Activated CD4-positive, alpha-beta memory T cell treated with anti-CD3 and anti-CD28 coated beads for 36 hours (primary cell): Measurements from ENCODE around the gene OR6C65. TPM values are rescaled to one million over a fixed set of nuclear protein-coding genes. Genes with fewer than 3 reads are reported as not detected.
"Not testable (repeated sequence)": the region's sequence is repeated elsewhere in the genome, so short reads cannot be mapped to it uniquely, and the experiment has no call there.

Source experiments
- CTCF ChIA-PET: fragments of 350-600 bp; sonication (Branson Sonifier 250); formaldehyde crosslinking; loops from one replicate; lab custom pipeline; 2021; ENCODE audit warnings: antibody characterized with exemption, inconsistent platforms; lab: Charles Lee
- POLR2A ChIA-PET: fragments of 350-600 bp; sonication (Branson Sonifier 250); formaldehyde crosslinking; loops from one replicate; lab custom pipeline; 2021; ENCODE audit warnings: antibody characterized with exemption; lab: Charles Lee
- DNase-seq: peaks from one replicate; pipeline ENCODE4 v3.0.0-alpha.2; 2020
- H3K27ac Mint-ChIP-seq: one replicate; pipeline ENCODE4 v1.8.0; 2021; ENCODE audit warnings: mixed read lengths
- H3K27me3 Mint-ChIP-seq: one replicate; pipeline ENCODE4 v1.8.0; 2021; ENCODE audit warnings: mixed read lengths
- H3K36me3 Mint-ChIP-seq: one replicate; pipeline ENCODE4 v1.8.0; 2021; ENCODE audit warnings: mixed read lengths
- H3K4me1 Mint-ChIP-seq: one replicate; pipeline ENCODE4 v1.8.0; 2021; ENCODE audit warnings: low read depth, mixed read lengths
- H3K4me3 Mint-ChIP-seq: one replicate; pipeline ENCODE4 v1.8.0; 2021; ENCODE audit warnings: mild to moderate bottlenecking, mixed read lengths
- H3K9me3 Mint-ChIP-seq: one replicate; pipeline ENCODE4 v1.8.0; 2021; ENCODE audit warnings: mixed read lengths
- intact Hi-C: fragments of 100-400 bp; cut with micrococcal nuclease; formaldehyde crosslinking; loops from one replicate; pipeline ENCODE4 v1.15.1; 2023
- total RNA-seq, 2 experiments: library from RNA; stranded (reverse); gene quantifications; one replicate each; pipeline ENCODE4 v1.2.3, GENCODE V29; 2021

OR6C65 gene
- total RNA-seq, 2 experiments from 2014 or later = not detected

DNA sequence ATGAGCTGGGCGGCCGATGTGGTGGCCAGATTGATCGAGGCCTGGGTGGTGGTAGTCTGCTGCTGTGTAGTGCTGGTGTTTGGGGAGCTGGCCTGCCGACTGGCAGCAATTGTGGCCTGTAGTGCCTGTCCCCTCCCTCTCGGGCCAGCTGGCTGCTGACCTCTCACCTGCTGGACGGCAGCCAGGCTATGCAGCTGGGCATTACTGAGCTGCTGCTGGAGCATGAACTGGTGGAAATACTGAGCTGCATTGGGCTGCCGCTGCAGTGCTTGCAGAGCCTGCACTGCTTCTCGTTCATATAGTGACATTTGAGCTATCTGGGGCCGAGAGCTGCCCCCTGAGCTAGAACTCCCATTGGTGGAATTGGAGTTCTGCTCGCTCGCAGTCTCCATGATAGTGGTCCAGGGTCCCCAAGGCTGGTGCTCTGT is 14.1 kb downstream of the OR6C65 start:
- H3K27ac Mint-ChIP-seq, H3K4me1 Mint-ChIP-seq, intact Hi-C loops, POLR2A ChIA-PET, CTCF ChIA-PET, H3K36me3 Mint-ChIP-seq, H3K9me3 Mint-ChIP-seq, DNase-seq, H3K4me3 Mint-ChIP-seq: not testable (repeated sequence)
- H3K27me3 Mint-ChIP-seq = peaks cover 37% of the 10 kb centered on the region

DNA sequence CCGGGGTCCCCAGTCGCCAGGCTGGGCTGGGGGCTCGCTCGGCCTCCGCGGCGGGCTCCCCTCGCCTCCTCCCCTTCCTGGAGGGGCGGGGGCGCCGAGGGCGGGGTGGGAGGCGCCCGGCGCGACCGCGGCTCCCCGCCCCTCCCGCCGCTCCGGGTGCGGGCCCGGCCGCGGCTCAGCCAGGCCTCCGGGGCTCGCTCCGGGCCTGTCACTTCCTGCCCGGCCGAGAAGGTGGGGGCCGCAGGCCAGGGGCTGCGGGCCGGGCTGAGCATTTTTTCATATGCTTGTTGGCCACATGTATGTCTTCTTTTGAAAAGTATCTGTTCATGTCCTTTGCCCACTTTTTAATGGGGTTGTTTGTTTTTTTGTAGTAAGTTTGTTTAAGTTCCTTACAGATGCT is 14.6 kb downstream of the OR6C65 start:
- H3K9me3 Mint-ChIP-seq, H3K4me1 Mint-ChIP-seq, H3K27ac Mint-ChIP-seq, H3K36me3 Mint-ChIP-seq, DNase-seq, intact Hi-C loops, H3K4me3 Mint-ChIP-seq, CTCF ChIA-PET, POLR2A ChIA-PET: not testable (repeated sequence)
- H3K27me3 Mint-ChIP-seq = peaks cover 38% of the 10 kb centered on the region

GRCh38 chr12:55416961-55417360 is 16.6 kb downstream of the OR6C65 start:
- ChIA-PET CTCF (no interaction called here), POLR2A (no interaction called here)
- no peaks in the 10 kb centered on the region for H3K9me3 Mint-ChIP-seq
- peaks cover 7% of the 10 kb centered on the region for H3K4me1 Mint-ChIP-seq
- intact Hi-C loops = no loop called here
- peaks cover 41% of the 10 kb centered on the region for H3K27me3 Mint-ChIP-seq
- no peak overlapping the region for H3K4me3 Mint-ChIP-seq
- no peak for DNase-seq
- no peak overlapping the region for H3K27ac Mint-ChIP-seq
- no peaks in the 10 kb centered on the region for H3K36me3 Mint-ChIP-seq

DNA sequence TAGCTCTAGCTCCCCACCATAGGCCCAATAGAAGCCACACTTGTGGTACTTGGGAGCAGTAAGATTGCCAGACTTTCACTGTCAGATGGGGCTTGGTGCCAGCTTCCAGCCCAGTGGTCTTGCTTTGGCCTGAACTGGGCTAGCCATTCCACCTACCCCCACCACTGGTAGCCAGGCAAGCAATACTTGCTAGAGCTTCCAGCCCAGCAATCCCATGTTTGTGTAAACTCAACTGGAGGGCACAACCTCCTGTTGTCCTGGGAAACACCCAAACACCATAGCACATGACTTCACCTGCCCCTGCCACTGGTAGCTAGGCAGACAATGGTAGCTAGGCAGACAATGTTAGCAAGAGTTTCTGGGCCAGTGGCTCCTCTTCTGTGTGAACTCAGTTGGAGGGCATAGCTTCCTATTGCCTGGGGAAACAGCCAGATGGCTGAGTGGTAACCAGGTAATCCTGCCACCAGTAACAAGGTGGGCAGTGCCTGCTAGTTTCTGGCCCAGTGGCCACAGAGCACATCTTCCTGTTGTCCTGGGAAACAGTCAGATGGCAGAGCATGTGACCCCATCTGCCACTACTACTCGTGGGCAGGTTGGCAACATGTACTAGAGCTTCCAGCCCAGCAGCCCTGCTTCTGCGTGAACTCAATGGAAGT is 20.1 kb downstream of the OR6C65 start:
- Mint-ChIP-seq H3K4me1 (peaks cover 2% of the 10 kb centered on the region), H3K27me3 (peaks cover 32% of the 10 kb centered on the region), H3K4me3 (no peak overlapping the region), H3K9me3 (no peaks in the 10 kb centered on the region), H3K36me3 (no peaks in the 10 kb centered on the region), H3K27ac (no peak overlapping the region)
- DNase-seq = no peak
- intact Hi-C loops = no loop called here
- POLR2A ChIA-PET = no interaction called here
- CTCF ChIA-PET = interaction anchor here (0.6 kb wide), 1 partner anchor 8 kb away, joined by 3 read pairs; no protein-coding TSS in a partner anchor

GRCh38 chr12:55425954-55426353 is 25.6 kb downstream of the OR6C65 start, which contains the start of gene OR6C76:
TSS of gene OR6C76 (plus strand) at chr12:55426254. CDS start at chr12:55426254, 0 bp downstream.
- ChIA-PET CTCF (no interaction called here), POLR2A (no interaction called here)
- Mint-ChIP-seq H3K36me3 (no peaks in the 10 kb centered on the region), H3K27me3 (peaks cover 8% of the 10 kb centered on the region), H3K9me3 (no peaks in the 10 kb centered on the region), H3K4me1 (no peaks in the 10 kb centered on the region), H3K4me3 (no peak within 1 kb of the TSS), H3K27ac (no peak within 1 kb of the TSS)
- DNase-seq = no peak
- intact Hi-C loops = no loop called here

DNA sequence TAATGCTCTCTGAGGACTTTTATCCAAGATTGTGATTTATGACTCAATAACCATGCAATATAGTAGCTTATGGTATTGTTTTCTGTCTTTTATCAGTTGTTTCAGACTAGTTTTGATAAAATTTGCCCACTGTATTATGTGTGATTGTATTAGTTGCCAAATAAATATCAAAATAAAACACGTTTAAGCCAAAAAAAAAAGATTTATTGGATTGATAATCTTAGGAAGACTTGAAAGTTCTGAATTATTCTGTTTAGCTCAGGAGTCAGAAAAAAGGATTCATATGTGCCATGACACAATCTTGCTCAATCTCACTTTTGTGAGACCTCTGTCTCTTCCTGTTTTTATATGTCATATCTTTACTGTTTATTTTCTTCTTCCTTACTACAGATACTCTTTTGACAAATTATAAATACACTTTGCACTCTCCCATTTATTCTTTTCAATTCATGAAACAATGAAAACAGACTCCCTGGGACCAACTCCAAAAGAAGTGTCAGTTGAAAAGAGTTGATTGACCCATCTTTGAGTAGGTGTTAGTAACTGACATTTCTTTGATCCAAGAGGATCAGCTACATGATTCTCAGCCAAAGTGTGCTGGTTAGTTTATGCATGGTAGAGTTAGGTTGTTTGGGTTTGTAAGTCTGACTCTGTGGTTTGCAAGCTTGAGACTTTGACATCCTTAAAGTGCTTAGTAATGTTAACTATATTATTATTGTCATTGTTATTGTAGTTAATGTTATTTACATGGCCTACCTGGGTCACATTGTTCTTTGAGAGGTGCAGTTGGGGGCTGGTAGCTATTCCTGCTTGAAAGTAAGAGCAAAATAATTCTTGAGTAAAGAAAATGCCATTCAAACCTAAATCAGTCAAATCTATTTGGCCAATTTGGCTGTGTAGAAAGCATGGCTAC is 28.3 kb downstream of the OR6C65 start:
- ChIA-PET POLR2A (no interaction called here), CTCF (interaction anchor here (0.6 kb wide), 1 partner anchor 9 kb away, joined by 3 read pairs; no protein-coding TSS in a partner anchor)
- no peak for DNase-seq
- Mint-ChIP-seq H3K4me3 (no peak overlapping the region), H3K4me1 (no peaks in the 10 kb centered on the region), H3K36me3 (no peaks in the 10 kb centered on the region), H3K27me3 (peaks cover 11% of the 10 kb centered on the region), H3K9me3 (no peaks in the 10 kb centered on the region), H3K27ac (no peak overlapping the region)
- intact Hi-C loops = no loop called here

GRCh38 chr12:55441233-55441632 is 40.9 kb downstream of the OR6C65 start:
- POLR2A ChIA-PET, intact Hi-C loops, H3K4me1 Mint-ChIP-seq, H3K27me3 Mint-ChIP-seq, H3K36me3 Mint-ChIP-seq, CTCF ChIA-PET, H3K27ac Mint-ChIP-seq, H3K9me3 Mint-ChIP-seq, DNase-seq, H3K4me3 Mint-ChIP-seq: not testable (repeated sequence)

- intact Hi-C loops = no loop called here
- Mint-ChIP-seq H3K9me3 (peaks cover 4% of the 10 kb centered on the region), H3K4me3 (no peak within 1 kb of the TSS), H3K36me3 (no peaks in the 10 kb centered on the region), H3K4me1 (no peaks in the 10 kb centered on the region), H3K27ac (no peak within 1 kb of the TSS), H3K27me3 (peaks cover 10% of the 10 kb centered on the region)
- no peak for DNase-seq
- POLR2A ChIA-PET = no interaction called here
- CTCF ChIA-PET = no interaction called here
Measured at GRCh38 chr12:55443776-55444175, 43.4 kb downstream of the OR6C65 start, which contains the start of gene OR6C2. TSS of gene OR6C2 (plus strand) at chr12:55444076. CDS start at chr12:55452214, 8,138 bp downstream.

- intact Hi-C loops = no loop called here
- no peak overlapping the region for H3K4me3 Mint-ChIP-seq
- POLR2A ChIA-PET = no interaction called here
- H3K27ac Mint-ChIP-seq = no peak overlapping the region
- no peak for DNase-seq
- H3K36me3 Mint-ChIP-seq = no peaks in the 10 kb centered on the region
- CTCF ChIA-PET = no interaction called here
- peaks cover 9% of the 10 kb centered on the region for H3K27me3 Mint-ChIP-seq
- H3K9me3 Mint-ChIP-seq = peaks cover 4% of the 10 kb centered on the region
- no peaks in the 10 kb centered on the region for H3K4me1 Mint-ChIP-seq
Measured at GRCh38 chr12:55445357-55445756, 45.0 kb downstream of the OR6C65 start.

DNA sequence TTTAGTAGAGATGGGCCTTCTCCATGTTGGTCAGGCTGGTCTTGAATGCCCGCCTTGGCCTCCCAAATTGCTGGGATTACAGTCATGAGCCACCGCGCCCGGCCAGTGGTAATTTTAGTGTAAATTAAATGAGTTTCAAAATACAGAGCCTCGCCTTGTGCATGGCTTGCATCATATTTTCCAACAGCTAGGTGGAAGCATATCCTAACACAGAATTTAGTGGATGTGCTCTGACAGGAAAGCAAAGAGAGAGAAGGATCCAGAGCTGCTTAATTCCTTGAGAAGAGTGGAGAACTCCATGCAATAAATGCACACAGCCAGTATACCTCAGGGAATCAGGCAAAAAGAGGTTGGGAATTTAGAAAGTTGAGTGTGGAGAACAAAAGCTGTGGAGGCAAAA is 46.0 kb downstream of the OR6C65 start:
- CTCF ChIA-PET = no interaction called here
- H3K36me3 Mint-ChIP-seq = no peaks in the 10 kb centered on the region
- no peaks in the 10 kb centered on the region for H3K4me1 Mint-ChIP-seq
- peaks cover 9% of the 10 kb centered on the region for H3K27me3 Mint-ChIP-seq
- H3K9me3 Mint-ChIP-seq = no peaks in the 10 kb centered on the region
- intact Hi-C loops = no loop called here
- H3K4me3 Mint-ChIP-seq = no peak overlapping the region
- H3K27ac Mint-ChIP-seq = no peak overlapping the region
- DNase-seq = no peak
- POLR2A ChIA-PET = no interaction called here

GRCh38 chr12:55448825-55449224 is 48.5 kb downstream of the OR6C65 start:
- DNase-seq = no peak
- no peaks in the 10 kb centered on the region for H3K9me3 Mint-ChIP-seq
- ChIA-PET CTCF (no interaction called here), POLR2A (no interaction called here)
- peaks cover 15% of the 10 kb centered on the region for H3K27me3 Mint-ChIP-seq
- no peaks in the 10 kb centered on the region for H3K4me1 Mint-ChIP-seq
- no peak overlapping the region for H3K4me3 Mint-ChIP-seq
- no peak overlapping the region for H3K27ac Mint-ChIP-seq
- H3K36me3 Mint-ChIP-seq = no peaks in the 10 kb centered on the region
- intact Hi-C loops = no loop called here
